NAMALWA (cell line): ENCODE data around the gene DENND5A.

Experiments used
- DNase-seq: peaks from one replicate; pipeline ENCODE4 v3.0.0-alpha.2; 2015; ENCODE audit warnings: low spot score

DENND5A gene

GRCh38 chr11:9095421-9095820, 169.7 kb downstream of the DENND5A start:
- DNase-seq = no peak

- no peak for DNase-seq
Observed at GRCh38 chr11:9094420-9094819, 170.7 kb downstream of the DENND5A start.

- peak; percentile 31 for DNase-seq
Observed at GRCh38 chr11:9092853-9093778, 172.0 kb downstream of the DENND5A start.

GRCh38 chr11:9092072-9092471, 173.1 kb downstream of the DENND5A start:
- no peak for DNase-seq

GRCh38 chr11:9091044-9091922, 173.9 kb downstream of the DENND5A start, which contains the start of gene SCUBE2:
Gene SCUBE2 (minus strand): TSS chr11:9091599. CDS start chr11:9091528, 71 bp downstream.
- DNase-seq = no peak

GRCh38 chr11:9090488-9091043, 174.6 kb downstream of the DENND5A start:
- DNase-seq = no peak

- no peak for DNase-seq
Observed at GRCh38 chr11:9089636-9090035, 175.5 kb downstream of the DENND5A start.

GRCh38 chr11:9089061-9089460, 176.1 kb downstream of the DENND5A start:
- no peak for DNase-seq
